Measurements from ENCODE around the gene CLEC1A.

The CLEC1A gene, protein sequence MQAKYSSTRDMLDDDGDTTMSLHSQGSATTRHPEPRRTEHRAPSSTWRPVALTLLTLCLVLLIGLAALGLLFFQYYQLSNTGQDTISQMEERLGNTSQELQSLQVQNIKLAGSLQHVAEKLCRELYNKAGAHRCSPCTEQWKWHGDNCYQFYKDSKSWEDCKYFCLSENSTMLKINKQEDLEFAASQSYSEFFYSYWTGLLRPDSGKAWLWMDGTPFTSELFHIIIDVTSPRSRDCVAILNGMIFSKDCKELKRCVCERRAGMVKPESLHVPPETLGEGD

GRCh38 chr12:10098791-10099190 lies at the start of gene CLEC1A:
TSS of gene CLEC1A (minus strand) at chr12:10098985. CDS start at chr12:10098922, 63 bp downstream.
- no peak for DNase-seq

DNA sequence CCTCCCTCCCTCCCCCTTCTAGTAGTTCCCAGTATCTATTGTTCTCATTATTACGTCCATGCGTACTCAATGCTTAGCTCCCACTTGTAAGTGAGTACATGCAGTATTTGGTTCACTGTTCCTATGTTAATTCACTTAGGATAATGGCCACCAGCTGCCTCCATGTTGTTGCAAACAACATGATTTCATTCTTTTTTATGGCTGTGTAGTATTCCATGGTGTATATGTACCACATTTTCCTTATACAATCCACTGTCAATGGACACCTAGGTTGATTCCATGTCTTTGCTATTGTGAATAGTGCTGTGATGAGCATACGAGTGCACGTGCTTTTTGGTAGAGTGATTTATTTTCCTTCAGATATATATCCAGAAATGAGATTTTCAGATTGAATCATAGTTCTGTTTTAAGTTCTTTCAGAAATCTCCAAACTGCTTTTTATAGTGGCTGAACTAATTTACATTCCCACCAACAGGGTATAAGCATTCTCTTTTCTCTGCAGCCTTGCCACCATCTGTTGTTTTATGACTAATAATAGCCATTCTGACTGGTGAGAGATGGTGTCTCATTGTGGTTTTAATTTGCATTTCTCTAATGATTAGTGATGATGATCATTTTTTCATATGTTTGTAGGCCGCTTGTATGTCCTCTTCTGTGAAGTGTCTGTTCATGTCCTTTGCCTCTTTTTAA lies 49.1 kb upstream of the CLEC1A start:
- DNase-seq, result no peak

DNA sequence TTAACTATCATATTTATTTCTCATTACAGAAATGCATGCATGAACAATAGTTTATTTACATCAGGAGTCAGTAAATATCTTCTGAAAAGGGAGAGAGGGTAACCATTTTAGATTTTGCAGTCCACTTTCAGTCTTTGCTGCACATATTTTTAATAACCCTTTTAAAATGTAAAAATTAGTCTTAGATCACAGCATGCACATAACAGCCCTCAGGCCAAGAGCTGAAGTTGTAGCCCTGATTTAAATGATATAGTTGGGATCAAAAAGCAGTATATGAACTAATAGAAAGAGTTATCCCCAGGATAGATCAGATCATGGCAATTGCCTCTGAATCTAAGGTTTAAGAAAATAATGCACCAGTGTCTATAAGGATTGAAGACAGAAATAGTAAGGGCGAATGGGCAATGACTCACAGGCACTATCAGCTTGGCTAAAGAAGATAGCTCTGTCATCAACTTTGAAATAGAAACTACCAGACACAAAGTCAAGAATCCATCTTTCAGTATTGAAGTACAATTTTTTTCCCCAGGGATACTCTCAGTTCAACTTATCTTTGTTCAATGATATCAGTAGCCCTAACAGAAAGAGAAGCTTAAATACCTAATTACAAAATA lies 44.3 kb upstream of the CLEC1A start:
- no peak for DNase-seq

GRCh38 chr12:10140001-10140400 lies 41.2 kb upstream of the CLEC1A start:
- no peak for DNase-seq

DNA sequence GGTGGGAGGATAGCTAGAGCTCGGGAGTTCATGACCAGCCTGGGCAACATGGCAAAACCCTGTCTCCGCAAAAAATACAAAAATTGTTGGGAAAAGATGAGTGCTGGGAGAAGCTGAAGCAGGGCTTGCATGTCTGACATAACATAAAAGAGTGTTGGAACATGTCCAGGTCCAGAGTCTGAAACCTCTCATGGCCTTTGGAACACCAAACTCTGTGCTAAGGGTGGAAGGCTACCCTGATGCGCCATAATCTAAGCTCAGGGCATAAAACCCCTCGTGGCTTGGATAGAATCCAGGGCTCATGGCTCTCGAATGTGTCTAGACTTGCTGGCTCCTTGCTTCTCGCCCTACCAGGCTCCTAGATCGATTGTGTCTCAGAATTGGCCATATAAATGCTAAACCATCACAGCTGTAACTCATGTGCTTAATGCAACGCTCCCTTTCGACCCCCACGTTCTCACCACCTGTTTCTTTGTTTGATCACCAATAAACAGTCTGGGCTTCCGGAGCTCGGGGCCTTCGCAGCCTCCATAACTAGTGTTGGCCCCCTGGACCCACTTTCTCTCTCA lies 37.9 kb upstream of the CLEC1A start:
- DNase-seq, result no peak

- DNase-seq, result no peak
These were observed 36.3 kb upstream of the CLEC1A start for GRCh38 chr12:10135126-10135525.

DNA sequence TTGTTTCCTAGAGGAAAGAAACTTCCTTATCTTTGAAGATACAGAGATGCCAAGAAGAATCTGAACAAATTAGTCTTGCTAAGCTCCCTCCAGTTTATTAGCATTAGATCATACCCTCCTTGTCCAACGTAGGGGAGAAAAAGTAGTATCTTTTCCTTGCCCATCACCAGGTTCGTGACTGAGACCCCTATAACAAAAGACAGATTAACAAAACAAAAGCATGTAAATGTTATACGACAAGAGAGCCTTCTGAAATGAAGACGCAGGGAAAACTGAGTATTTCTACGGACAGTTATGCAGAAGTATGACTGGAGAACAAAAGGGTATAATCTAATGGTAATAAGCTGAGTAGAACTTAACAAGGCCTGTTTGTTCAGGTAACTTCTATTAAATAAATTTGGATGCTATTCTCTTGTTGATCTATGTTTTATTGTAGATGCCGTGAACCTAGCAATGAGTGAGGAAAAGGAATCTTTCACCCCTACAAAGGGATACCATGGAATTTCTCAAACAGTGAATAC lies 34.1 kb upstream of the CLEC1A start:
- DNase-seq, result no peak

DNA sequence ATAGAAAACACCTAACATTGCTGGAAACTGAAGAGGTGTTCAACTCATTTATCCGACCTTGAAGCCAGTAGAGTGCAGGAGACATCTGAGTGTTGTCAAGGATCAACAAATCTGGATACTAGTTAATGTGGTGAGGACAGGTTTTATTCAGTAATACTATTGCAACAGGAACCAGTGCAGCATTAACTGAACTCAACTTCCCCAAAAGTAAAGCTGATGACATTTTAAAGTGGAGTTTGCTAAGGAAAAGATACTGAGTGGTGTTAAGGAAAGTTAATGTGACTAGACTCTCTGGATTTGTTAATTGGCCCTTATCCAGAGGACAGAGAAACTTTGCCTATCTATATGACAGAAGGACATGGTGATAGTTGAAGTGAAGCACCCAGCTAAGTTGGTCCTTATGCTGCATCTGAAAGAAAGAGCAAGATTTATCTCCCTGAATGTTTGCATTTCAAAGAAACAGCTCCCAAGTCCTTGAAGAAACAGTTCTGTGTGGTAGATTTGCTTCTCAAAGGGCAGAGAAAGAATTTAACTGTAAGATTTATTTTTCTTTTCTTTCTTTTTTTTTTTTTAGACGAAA lies 32.4 kb upstream of the CLEC1A start:
- no peak for DNase-seq

DNA sequence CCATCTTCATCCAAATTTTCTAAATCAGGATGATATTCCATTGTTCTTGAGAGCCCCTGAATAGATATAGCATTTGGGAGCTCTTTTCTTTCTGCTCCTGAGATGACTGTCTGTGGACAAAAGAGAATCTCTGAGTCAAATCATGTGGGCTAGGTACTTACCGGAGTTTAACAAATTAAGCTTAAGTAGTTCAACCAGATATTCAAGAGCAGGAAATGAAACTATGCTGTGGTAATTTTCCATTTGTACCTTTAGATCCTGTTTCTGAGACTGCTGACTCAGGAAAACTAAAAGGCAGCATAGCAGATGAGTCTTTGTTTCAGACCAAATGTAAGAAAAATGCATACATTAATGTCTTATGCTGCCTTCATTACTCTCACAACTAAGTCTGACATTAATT lies 31.3 kb upstream of the CLEC1A start, which contains the start of gene CLEC7A:
CLEC7A (minus strand) TSS at position 158 of the 400 bp plus-strand sequence; CDS start at position 41, 117 bp downstream.
- no peak for DNase-seq

DNA sequence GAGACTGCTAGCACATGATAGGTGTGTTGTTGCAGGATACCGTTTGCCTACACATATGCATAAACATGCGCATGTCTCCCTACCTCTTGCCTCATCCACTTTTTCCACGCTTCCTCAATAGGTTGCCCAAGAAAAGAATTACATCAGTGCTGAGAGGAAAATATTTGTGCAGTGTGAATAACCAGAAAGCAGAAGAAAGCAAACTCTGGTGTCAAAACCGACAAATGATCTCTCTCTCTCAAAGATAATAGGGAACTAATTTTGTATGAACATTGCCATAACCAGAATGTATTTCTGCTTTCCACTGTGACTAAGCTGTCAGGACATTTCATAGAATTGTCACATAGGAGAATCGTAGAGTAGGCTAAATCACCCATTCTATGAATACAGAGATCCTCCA lies 29.9 kb upstream of the CLEC1A start:
- DNase-seq, result no peak

GRCh38 chr12:10126413-10126812 lies 27.6 kb upstream of the CLEC1A start:
- no peak for DNase-seq

GRCh38 chr12:10122689-10123088 lies 23.9 kb upstream of the CLEC1A start:
- no peak for DNase-seq

- DNase-seq, result no peak
These were observed 22.5 kb upstream of the CLEC1A start for GRCh38 chr12:10121278-10121677.

DNA sequence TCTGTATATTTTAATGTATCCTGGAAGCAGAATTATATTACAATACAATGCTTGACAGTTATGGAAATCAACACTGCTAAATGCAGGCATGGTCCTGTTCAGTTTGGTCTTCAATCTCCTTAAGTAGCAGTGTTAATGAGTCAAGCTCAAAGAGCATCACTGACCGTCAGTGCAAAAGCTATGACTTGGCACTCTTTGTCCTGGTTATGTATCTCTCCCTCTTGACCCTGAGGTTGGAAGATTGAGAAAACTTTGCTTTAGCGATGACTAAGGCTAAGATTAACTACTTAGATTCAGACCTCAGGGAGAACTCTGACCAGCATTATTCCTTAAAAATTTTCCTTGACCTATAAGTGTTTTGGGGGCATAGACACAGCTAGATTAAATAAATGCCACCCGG lies 20.3 kb upstream of the CLEC1A start:
- DNase-seq, result no peak

- no peak for DNase-seq
These were observed 17.1 kb upstream of the CLEC1A start for GRCh38 chr12:10115890-10116289.

DNA sequence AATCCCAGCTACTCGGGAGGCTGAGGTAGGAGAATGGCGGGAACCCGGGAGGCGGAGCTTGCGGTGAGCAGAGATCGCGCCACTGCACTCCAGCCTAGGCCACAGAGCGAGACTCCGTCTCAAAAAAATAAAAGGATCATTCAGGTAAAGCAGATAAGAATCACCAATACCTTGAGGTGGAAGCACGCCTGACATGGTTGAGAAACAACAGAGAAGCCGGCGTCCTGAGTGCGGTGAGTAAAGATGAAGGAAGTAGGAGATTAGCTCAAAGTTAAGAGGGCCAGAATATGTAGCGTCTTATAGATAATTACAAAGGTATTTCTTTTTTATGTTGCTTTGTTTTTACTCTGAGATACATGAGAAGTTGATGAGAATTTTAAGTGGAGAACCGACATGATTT lies 16.5 kb upstream of the CLEC1A start:
- no peak for DNase-seq

DNA sequence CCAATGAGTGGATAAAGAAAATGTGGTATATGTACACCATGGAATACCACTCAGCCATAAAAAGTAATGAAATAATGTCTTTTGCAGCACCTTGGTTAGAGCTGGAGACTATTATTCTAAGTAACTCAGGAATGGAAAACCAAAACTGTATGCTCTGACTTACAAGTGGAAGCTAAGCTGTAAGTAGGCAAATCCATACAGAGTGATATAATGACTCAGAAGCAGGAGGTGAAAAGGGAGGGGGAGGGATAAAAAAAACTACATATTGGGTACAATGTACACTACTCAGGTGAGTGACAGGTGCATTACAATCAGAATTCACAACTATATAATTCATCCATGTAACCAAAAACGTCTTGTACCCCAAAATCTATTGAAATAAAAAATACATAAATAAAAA lies 15.1 kb upstream of the CLEC1A start:
- no peak for DNase-seq

DNA sequence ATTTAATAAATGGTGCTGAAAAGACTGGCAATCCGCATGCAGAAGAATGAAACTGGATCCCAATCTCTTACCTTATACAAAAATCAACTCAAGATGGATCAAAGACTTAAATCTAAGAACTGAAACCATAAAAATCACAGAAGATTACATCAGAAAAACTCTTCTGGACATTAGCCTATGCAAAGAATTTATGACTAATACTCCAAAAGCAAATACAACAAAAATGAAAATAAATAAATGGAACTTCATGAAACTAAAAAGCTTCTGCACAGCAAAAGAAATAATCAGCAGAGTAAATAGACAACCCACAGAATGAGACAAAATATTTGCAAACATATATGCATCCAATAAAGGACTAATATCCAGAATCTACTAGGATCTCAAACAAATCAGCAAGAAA lies 14.3 kb upstream of the CLEC1A start:
- DNase-seq, result no peak

DNA sequence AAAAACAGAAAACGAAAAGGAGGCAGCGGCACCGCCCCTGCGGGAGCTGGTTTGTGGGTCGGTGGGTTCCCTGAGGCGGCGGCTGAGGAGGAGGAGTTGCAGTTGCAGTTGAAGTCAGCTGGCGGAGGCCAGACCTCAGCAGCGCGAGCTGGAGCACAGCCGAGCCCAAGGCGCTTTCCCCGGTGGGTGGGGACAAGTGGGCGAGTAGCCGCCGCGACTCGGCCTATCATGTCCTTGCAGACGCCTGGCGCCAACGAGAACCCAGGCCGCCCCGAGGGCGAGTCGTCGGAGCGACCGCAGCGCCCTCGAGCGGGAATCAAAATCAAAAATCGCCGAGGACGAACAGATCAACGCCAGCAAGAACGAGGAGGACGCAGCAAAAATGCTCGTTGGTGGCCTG lies 12.7 kb upstream of the CLEC1A start:
- DNase-seq, result no peak

DNA sequence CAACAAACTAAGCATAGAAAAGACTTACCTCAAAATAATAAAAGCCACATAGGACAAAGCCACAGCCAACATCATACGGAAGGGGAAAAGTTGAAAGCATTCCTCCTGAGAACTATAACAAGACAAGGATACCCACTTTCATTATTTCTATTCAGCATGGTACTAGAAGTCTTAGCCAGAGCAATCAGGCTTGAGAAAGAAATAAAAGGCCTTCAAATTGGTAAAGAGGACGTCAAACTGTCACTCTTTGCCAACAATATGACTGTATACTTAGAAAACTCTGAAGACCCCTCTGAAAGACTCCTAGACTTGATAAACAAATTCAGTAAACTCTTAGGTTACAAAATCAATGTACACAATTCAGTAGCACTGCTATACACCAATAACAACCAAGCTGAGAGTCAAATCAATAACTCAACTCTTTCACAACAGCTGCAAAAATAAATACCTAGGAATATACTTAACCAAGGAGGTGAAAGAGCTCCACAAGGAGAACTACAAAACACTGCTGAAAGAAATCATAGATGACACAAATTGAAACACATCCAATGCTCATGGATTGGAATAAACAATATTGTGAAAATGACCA lies 11.6 kb upstream of the CLEC1A start:
- DNase-seq, result no peak

DNA sequence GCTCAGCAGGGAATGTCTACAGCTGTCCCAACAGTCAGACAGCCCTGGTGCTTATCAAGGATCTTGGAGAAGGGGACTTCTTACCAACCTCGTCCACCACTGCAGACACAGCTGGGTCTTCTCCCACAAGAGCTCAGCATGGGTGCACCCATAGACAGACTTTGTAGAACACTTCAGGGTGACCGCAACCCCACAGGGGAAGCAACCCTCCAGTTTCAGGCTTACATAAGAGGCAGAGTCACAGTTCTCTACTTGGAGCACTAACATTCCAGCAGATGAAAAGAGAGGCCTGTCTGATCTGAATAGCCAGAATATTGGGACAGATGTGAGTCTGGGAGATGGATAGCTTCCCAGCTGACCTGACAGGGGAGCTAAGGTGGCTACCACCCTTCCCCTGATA lies 3.5 kb upstream of the CLEC1A start:
- no peak for DNase-seq

- no peak for DNase-seq
These were observed 2.9 kb upstream of the CLEC1A start for GRCh38 chr12:10101648-10102220.

All from cerebellar nuclear complex (tissue), 1 donor.